ENCODE results near the gene CLSTN2. TPM values are rescaled to one million over a fixed set of nuclear protein-coding genes. Genes with fewer than 3 reads are reported as not detected.

Gene CLSTN2
- polyA plus RNA-seq, 3 donors = not detected

GRCh38 chr3:140089403-140090072 is 154.6 kb downstream of the CLSTN2 start:
- no CpG with 5 or more reads among the region's 2 CpGs for WGBS (ENCODE audit: insufficient coverage)
- no peak for TF ChIP-seq CTCF (IDR thresholded peaks at IDR 0.05)

GRCh38 chr3:140091143-140091542 is 156.2 kb downstream of the CLSTN2 start:
- no peaks in the 10 kb centered on the region for H3K36me3 Mint-ChIP-seq
- Histone ChIP-seq H3K27ac (ENCODE audit: low read depth in 1 of 2, low read length in 2 of 2) (no peak overlapping the region), H3K36me3 (replicated peaks in 1 of 2; ENCODE audit: control insufficient read depth in 1 of 2, insufficient read depth in 2 of 2, low read length in 2 of 2) (no peaks in the 10 kb centered on the region), H3K79me2 (ENCODE audit: insufficient read depth, low read length) (no peaks in the 10 kb centered on the region), H3K27me3 (ENCODE audit: control insufficient read depth in 2 of 2, insufficient read depth in 2 of 2, low read length in 2 of 2) (no peaks in the 10 kb centered on the region), H3K4me3 (replicated peaks in 1 of 3; ENCODE audit: low read depth in 2 of 3, low read length in 3 of 3) (no peak overlapping the region), H3K9ac (ENCODE audit: insufficient read depth, low read length, poor library complexity, severe bottlenecking) (no peak overlapping the region), H3K4me2 (replicated peaks; ENCODE audit: extremely low read depth, low read length, poor library complexity, severe bottlenecking) (no peak overlapping the region), H3K9me3 (replicated peaks in 1 of 2; ENCODE audit: control insufficient read depth in 1 of 2, insufficient read depth in 1 of 2, low read length in 2 of 2) (no peaks in the 10 kb centered on the region), H3K4me1 (ENCODE audit: control insufficient read depth in 1 of 2, insufficient read depth in 2 of 2, low read length in 2 of 2) (no peaks in the 10 kb centered on the region), H4K20me1 (ENCODE audit: insufficient read depth, low read length) (no peaks in the 10 kb centered on the region), H2AFZ (ENCODE audit: insufficient read depth, low read depth, low read length, poor library complexity, severe bottlenecking) (no peak overlapping the region)
- WGBS (ENCODE audit: insufficient coverage) = 75% methylated on average over 1 of the region's 3 CpGs
- DNase-seq = no peak
- intact Hi-C loops (cut with micrococcal nuclease) = no loop called here
- H3K27me3 Mint-ChIP-seq (ENCODE audit: low read depth in 3 of 3) = peaks cover 0 to 2% (median 1%) of the 10 kb centered on the region in 3 donors
- no peak overlapping the region for H3K27ac Mint-ChIP-seq
- no peak overlapping the region for H3K4me3 Mint-ChIP-seq
- peaks cover 2 to 10% (median 4%) of the 10 kb centered on the region in 7 donors for H3K9me3 Mint-ChIP-seq
- no peaks in the 10 kb centered on the region for H3K4me1 Mint-ChIP-seq
- no peak for TF ChIP-seq CTCF (IDR thresholded peaks at IDR 0.05)

More at GRCh38 chr3:140089403-140090072, 154.6 kb downstream of the CLSTN2 start:
- no peaks in the 10 kb centered on the region for H4K20me1 ChIP-seq (ENCODE audit: insufficient read depth, low read length)
- H3K27me3 Mint-ChIP-seq (ENCODE audit: low read depth in 3 of 3) = peaks cover 0 to 2% (median 0%) of the 10 kb centered on the region in 3 donors
- DNase-seq = no peak
- no peaks in the 10 kb centered on the region for H3K79me2 ChIP-seq (ENCODE audit: insufficient read depth, low read length)
- peak overlapping the region in 1 of 7 donors; percentile 12 for H3K27ac Mint-ChIP-seq
- no peaks in the 10 kb centered on the region for H3K4me1 Mint-ChIP-seq
- H3K9me3 Mint-ChIP-seq = peaks cover 2 to 10% (median 4%) of the 10 kb centered on the region in 7 donors
- no peaks in the 10 kb centered on the region for H3K4me1 ChIP-seq (ENCODE audit: control insufficient read depth in 1 of 2, insufficient read depth in 2 of 2, low read length in 2 of 2)
- H3K36me3 ChIP-seq (replicated peaks in 1 of 2; ENCODE audit: control insufficient read depth in 1 of 2, insufficient read depth in 2 of 2, low read length in 2 of 2) = no peaks in the 10 kb centered on the region
- H3K9me3 ChIP-seq (replicated peaks in 1 of 2; ENCODE audit: control insufficient read depth in 1 of 2, insufficient read depth in 1 of 2, low read length in 2 of 2) = no peaks in the 10 kb centered on the region
- no peak overlapping the region for H3K4me3 ChIP-seq (replicated peaks in 1 of 3; ENCODE audit: low read depth in 2 of 3, low read length in 3 of 3)
- H3K9ac ChIP-seq (ENCODE audit: insufficient read depth, low read length, poor library complexity, severe bottlenecking) = no peak overlapping the region
- no peak overlapping the region for H3K4me3 Mint-ChIP-seq
- intact Hi-C loops (cut with micrococcal nuclease) = no loop called here
- H3K36me3 Mint-ChIP-seq = no peaks in the 10 kb centered on the region
- H3K27ac ChIP-seq (ENCODE audit: low read depth in 1 of 2, low read length in 2 of 2) = no peak overlapping the region
- no peaks in the 10 kb centered on the region for H3K27me3 ChIP-seq (ENCODE audit: control insufficient read depth in 2 of 2, insufficient read depth in 2 of 2, low read length in 2 of 2)
- no peak overlapping the region for H3K4me2 ChIP-seq (replicated peaks; ENCODE audit: extremely low read depth, low read length, poor library complexity, severe bottlenecking)
- no peak overlapping the region for H2AFZ ChIP-seq (ENCODE audit: insufficient read depth, low read depth, low read length, poor library complexity, severe bottlenecking)
